Neural crest cell (in vitro differentiated cells): ENCODE results near the gene CARNS1. TPM values are rescaled to one million over a fixed set of nuclear protein-coding genes. Genes with fewer than 3 reads are reported as not detected.
A peak's percentile ranks its signal among the peaks of the same experiment; 100 is the strongest.

Experiments used
- DNase-seq: peaks from one replicate; pipeline ENCODE4 v3.0.0; 2021; ENCODE audit warnings: low read depth, mixed read lengths, low spot score
- H3K27ac Mint-ChIP-seq: one replicate; pipeline ENCODE4 v1.8.0; 2021; ENCODE audit warnings: mild to moderate bottlenecking, mixed read lengths; ENCODE audit not compliant: unreplicated experiment
- H3K27me3 Mint-ChIP-seq: 2 replicates; pipeline ENCODE4 v1.8.0; 2021; ENCODE audit warnings: low read depth, mild to moderate bottlenecking, mixed read lengths
- H3K36me3 Mint-ChIP-seq: 2 replicates; pipeline ENCODE4 v1.8.0; 2021; ENCODE audit warnings: low read depth, mild to moderate bottlenecking, mixed read lengths
- H3K4me1 Mint-ChIP-seq: 2 replicates; pipeline ENCODE4 v1.8.0; 2021; ENCODE audit warnings: mixed read lengths
- H3K4me3 Mint-ChIP-seq: one replicate; pipeline ENCODE4 v1.8.0; 2021; ENCODE audit warnings: mild to moderate bottlenecking, mixed read lengths
- H3K9me3 Mint-ChIP-seq: 2 replicates; pipeline ENCODE4 v1.8.0; 2021; ENCODE audit warnings: mixed read lengths
- CTCF ChIP-seq: fragments of 200-600 bp; sonication (generic); conservative IDR thresholded peaks from 2 replicates; pipeline ENCODE4 v1.5.0; 2021; ENCODE audit warnings: antibody characterized with exemption, mild to moderate bottlenecking
- total RNA-seq: library from RNA; stranded (reverse); gene quantifications from 2 replicates; pipeline ENCODE4 v1.2.1, GENCODE V29; 2021

The CARNS1 gene
- total RNA-seq, 1 donor from 2014 or later = 0.12 TPM

GRCh38 chr11:67429722-67430121, 14.2 kb downstream of the CARNS1 start:
- Mint-ChIP-seq H3K36me3 (no peaks in the 10 kb centered on the region), H3K4me3 (peak overlapping the region; percentile 89), H3K27me3 (no peaks in the 10 kb centered on the region), H3K4me1 (peaks cover 8% of the 10 kb centered on the region), H3K27ac (no peak overlapping the region), H3K9me3 (no peaks in the 10 kb centered on the region)
- TF ChIP-seq CTCF = no peak
- DNase-seq = no peak

GRCh38 chr11:67431346-67432249, 16.1 kb downstream of the CARNS1 start:
- no peak for TF ChIP-seq CTCF
- H3K27me3 Mint-ChIP-seq = no peaks in the 10 kb centered on the region
- H3K4me3 Mint-ChIP-seq = peak overlapping the region; percentile 81
- peak overlapping the region; percentile 85 for H3K27ac Mint-ChIP-seq
- no peaks in the 10 kb centered on the region for H3K36me3 Mint-ChIP-seq
- no peaks in the 10 kb centered on the region for H3K9me3 Mint-ChIP-seq
- DNase-seq = no peak
- peaks cover 8% of the 10 kb centered on the region for H3K4me1 Mint-ChIP-seq

GRCh38 chr11:67432655-67433349, 17.3 kb downstream of the CARNS1 start:
- H3K27me3 Mint-ChIP-seq = no peaks in the 10 kb centered on the region
- no peaks in the 10 kb centered on the region for H3K36me3 Mint-ChIP-seq
- peaks cover 5% of the 10 kb centered on the region for H3K4me1 Mint-ChIP-seq
- TF ChIP-seq CTCF = no peak
- no peak for DNase-seq
- H3K9me3 Mint-ChIP-seq = no peaks in the 10 kb centered on the region
- peak overlapping the region; percentile 81 for H3K4me3 Mint-ChIP-seq
- H3K27ac Mint-ChIP-seq = no peak overlapping the region

- Mint-ChIP-seq H3K4me3 (peak overlapping the region; percentile 49), H3K27me3 (no peaks in the 10 kb centered on the region), H3K4me1 (no peaks in the 10 kb centered on the region), H3K9me3 (no peaks in the 10 kb centered on the region), H3K36me3 (no peaks in the 10 kb centered on the region), H3K27ac (no peak overlapping the region)
- no peak for DNase-seq
- no peak for TF ChIP-seq CTCF
Measured at GRCh38 chr11:67433536-67434394, 18.3 kb downstream of the CARNS1 start.

GRCh38 chr11:67434395-67434881, 19.0 kb downstream of the CARNS1 start:
- no peak for DNase-seq
- no peaks in the 10 kb centered on the region for H3K9me3 Mint-ChIP-seq
- H3K4me1 Mint-ChIP-seq = no peaks in the 10 kb centered on the region
- H3K27me3 Mint-ChIP-seq = no peaks in the 10 kb centered on the region
- H3K27ac Mint-ChIP-seq = no peak overlapping the region
- peaks cover 1% of the 10 kb centered on the region for H3K36me3 Mint-ChIP-seq
- no peak overlapping the region for H3K4me3 Mint-ChIP-seq
- TF ChIP-seq CTCF = no peak
